ENCODE data around the gene WDR74. TPM values are rescaled to one million over a fixed set of nuclear protein-coding genes. Genes with fewer than 3 reads are reported as not detected.

Gene WDR74
- total and polyA plus RNA-seq, 2 of the 13 experiments (the other 11 are each of a cell fraction or from before 2014, with no cell fraction given): 77.0 to 83.3 TPM

GRCh38 chr11:62855571-62856332, 16.4 kb upstream of the WDR74 start (continued):
- TF ChIP-seq ZXDC (CRISPR knock-in tag; IDR thresholded peaks at IDR 0.05) (peak; percentile 94), FOXK2 (IDR thresholded peaks at IDR 0.05) (peak; percentile 84), BRD4 (CRISPR knock-in tag; IDR thresholded peaks at IDR 0.05) (peak; percentile 97), SRSF9 (IDR thresholded peaks at IDR 0.05; ENCODE audit: borderline replicate concordance, insufficient read depth, low read depth, low read length, poor library complexity, severe bottlenecking) (no peak), MAF1 (CRISPR knock-in tag; IDR thresholded peaks at IDR 0.05; ENCODE audit: borderline replicate concordance) (peak; percentile 95), DMTF1 (CRISPR knock-in tag; IDR thresholded peaks at IDR 0.05) (no peak), ZNF24 (IDR thresholded peaks at IDR 0.05) (0 out of 2 replicates have a peak, but pooled peaks have one; percentile 25), HOXA3 (CRISPR knock-in tag; IDR thresholded peaks at IDR 0.05) (peak; percentile 94), ZNF766 (CRISPR knock-in tag; IDR thresholded peaks at IDR 0.05; ENCODE audit: borderline replicate concordance) (peak; percentile 98), PTBP1 (IDR thresholded peaks at IDR 0.05; ENCODE audit: low read depth, low read length, poor library complexity, severe bottlenecking) (no peak), PCBP2 (optimal IDR thresholded peaks at IDR 0.05; ENCODE audit: low read depth, low read length, poor library complexity, severe bottlenecking) (no peak), MAZ (IDR thresholded peaks at IDR 0.05; ENCODE audit: borderline replicate concordance, low read depth, low read length) (no peak), MAZ (CRISPR knock-in tag; IDR thresholded peaks at IDR 0.05; ENCODE audit: low read depth) (peak; percentile 77), HNF1B (CRISPR knock-in tag; IDR thresholded peaks at IDR 0.05) (no peak), PHB2 (IDR thresholded peaks at IDR 0.05; ENCODE audit: partially characterized antibody) (no peak), ZNF615 (CRISPR knock-in tag; IDR thresholded peaks at IDR 0.05; ENCODE audit: borderline replicate concordance) (peak; percentile 42; the same call in 1 of the 2 replicates), ZMYM3 (CRISPR knock-in tag; IDR thresholded peaks at IDR 0.05) (peak; percentile 52; the same call in 1 of the 2 replicates), MEIS1 (CRISPR knock-in tag; IDR thresholded peaks at IDR 0.05; ENCODE audit: borderline replicate concordance) (peak; percentile 75), ZNF782 (CRISPR knock-in tag; IDR thresholded peaks at IDR 0.05; ENCODE audit: borderline replicate concordance) (peak; percentile 87), ZNF10 (CRISPR knock-in tag; IDR thresholded peaks at IDR 0.05; ENCODE audit: borderline replicate concordance, low read depth) (no peak), PBX3 (CRISPR knock-in tag; IDR thresholded peaks at IDR 0.05; ENCODE audit: borderline replicate concordance) (peak; percentile 49; the same call in 1 of the 2 replicates)

All from HepG2 (cell line).